ENCODE data around the gene CACNA1H.

CACNA1H gene

DNA sequence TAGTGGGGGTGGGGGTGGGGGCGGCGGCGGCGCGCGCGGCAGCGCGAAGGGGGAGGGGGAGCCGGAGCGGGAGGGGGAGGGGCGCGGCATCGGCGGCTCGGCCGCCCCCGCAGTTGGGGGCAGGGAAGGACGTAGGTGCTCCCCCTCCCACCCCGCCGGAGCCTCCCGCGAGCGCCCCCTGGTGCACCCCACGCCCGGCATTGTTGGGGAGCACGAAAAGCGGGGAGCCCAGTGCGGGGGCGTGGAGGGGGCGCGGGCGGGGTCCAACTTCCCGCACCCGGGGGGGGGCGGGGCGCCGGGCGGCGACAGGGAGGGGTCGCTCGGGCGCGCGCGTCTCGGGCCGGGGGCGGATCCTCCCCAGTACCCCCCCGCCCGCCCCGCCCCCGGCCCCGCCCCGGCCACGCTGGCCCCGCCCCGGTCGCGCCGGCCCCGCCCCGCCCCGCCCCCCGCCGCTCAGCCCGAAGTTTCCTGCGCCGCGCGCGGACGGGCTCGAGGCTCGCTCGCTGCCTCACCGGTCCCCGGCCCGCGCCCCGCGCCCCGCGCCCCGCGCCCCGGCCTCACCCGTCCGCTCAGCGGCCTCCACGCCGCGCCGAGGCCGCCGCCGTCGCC, at the start of gene CACNA1H:
Gene CACNA1H, plus strand, starts transcription at position 456 of the 609 bp plus-strand sequence. CDS start 632 bp downstream, outside the sequence.
- DNase-seq = peak; percentile 58 to 67

DNA sequence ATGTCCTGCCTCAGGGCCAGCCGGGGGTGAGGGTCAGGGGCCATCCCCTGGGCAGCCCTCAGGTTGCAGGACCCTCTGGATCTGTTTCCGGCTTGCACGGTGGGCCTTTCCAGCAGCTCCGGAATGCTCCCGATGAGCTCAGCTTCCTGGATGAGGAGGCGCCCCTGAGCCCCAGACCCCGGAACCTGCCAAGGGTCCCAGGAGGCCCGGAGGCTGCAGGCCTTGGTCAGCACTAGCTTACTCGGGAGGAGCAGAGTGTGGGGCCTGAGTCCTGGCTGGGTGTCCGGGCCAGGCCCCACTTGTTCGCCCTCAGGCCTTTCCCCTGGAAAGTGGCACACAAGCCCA, 49.3 kb upstream of the CACNA1H start:
- no peak for DNase-seq

DNA sequence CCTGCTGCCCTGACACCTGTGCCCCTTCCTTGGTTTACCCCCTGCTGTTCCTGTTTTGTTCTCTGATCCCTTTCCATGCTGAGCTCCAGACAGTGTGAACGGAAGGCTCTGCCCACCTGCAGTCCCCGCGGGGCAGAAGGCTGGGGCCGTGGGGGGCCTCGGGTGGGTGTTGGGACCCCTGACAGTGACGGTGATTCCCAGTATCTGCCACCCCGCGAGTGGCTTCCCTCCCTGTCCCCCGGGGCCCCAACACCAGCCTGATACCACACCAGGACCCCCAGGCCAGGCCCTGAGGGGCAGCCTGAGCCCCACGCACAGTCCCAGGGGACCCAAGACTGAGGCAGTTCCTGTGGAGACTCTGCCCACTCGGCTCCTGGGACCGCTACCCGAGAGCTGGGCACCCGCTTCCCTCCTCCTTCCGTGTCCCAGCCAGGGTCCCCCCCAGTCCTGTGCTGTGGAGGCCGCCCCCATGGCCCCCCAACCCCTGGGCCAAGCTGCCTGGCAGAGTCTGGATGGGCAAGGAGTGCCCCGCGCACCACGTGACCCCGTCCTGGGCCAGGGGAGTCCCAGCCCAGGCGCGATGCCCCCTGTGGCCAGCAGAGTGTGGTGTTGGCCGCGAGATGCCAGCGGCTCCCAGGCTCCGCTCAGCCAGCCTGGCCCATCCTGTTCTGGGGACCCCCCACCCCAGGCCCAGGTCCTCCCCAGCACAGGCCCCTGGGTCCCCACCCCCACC, 46.9 kb upstream of the CACNA1H start:
- DNase-seq = peak; percentile 68 to 71

DNA sequence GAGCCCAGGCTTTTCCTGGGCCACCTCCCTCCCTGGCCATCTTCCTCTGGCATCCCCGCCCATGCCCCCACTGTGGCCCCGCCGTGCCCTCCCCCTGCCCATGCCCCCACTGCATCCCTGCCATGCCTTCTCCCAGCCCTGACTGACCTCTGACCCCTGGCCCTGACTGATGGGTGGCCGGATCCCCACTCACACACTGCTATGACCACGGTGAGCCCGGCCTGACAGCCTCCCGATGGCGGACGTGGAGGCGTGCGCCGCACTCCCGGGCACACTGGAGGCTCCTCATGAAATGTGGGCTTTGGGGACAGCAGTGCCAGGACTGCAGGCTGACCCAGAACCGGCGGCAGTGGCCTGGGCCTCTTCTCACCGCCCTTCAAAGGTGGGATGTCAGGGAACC, 46.2 kb upstream of the CACNA1H start:
- DNase-seq = no peak

DNA sequence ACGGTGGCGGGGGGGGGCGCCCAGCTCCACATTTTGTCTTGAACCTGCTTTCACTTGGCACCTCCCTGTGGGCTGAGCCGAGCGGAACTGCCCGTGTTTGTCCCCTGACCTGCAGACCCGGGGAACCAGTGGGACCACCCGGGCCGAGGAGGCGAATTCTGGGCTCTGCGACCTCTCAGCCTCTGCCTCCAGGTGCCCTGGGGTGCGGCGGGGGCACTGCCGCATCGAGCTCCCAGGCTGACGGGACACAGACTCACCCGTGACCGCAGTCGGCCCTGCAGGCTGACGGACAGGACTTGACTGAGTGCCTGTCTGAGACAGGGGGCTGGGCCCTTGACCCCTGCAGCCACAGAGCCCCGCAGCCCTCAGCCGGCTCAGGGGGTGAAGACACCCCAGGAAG, 45.8 kb upstream of the CACNA1H start:
- no peak for DNase-seq

DNA sequence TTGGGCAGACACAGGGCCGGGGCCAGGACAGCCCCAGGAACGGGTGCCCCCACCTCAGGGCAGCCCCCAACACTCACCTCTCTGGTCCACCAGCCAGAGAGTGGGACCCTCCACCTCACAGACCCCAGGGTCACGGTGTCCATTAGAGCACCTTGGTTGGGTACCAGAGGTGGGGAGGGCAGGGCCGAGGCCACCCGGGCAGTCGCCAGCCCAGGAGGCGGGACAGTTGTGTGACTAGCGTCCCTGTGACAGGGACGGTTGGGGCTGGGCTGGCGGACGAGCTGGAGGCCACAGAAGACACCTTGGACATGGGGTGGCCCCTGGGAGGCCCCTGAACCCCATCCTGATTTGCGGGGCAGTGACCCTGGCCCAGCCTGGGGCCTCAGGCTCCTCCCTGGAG, 45.2 kb upstream of the CACNA1H start:
- no peak for DNase-seq

DNA sequence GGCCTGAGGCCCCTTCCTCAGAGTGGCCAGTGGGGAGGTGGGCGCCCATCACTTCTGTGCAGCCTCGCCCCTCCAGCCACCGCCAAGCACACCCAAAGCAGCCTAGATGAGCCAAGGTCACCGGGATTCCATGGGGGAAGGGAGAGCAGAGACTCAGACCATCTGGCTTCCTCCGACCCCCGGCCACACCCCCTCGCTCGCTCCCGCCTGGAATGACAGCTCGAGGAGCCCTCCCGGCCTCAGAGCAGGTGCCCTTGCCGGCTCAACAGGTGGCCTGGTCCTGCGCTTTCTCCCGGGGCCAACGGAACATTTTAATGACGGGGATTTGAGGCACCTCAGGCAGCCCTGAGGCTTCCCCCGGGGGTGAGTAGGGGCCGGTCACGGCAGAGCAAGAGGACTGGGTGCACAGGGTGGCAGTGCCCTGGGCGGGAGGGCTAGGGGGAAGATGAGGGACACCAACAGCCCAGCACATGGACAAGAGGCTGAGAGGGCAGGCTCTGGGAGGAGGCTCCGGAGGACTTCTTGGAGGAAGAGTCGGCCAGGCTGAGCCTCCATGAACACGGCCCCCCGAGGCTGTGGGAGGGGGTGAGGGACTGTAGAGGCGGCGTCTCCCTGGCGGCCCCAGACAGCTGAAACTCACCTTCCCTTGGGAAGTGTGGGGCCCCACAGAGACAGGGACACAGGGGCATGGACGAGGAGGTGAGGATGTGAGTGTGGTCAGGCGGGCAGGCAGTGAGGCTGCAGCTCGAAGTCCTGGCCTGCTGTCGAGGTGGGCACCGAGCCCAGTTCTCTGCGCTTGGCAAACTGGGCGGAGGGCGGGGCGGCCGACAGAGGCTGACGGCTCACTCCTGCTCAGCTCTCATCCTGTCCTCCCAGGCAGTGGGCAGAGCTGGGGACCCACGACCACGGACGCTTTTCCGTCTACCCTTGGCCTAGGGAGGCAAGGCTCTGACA, 44.3 kb upstream of the CACNA1H start:
- no peak for DNase-seq

DNA sequence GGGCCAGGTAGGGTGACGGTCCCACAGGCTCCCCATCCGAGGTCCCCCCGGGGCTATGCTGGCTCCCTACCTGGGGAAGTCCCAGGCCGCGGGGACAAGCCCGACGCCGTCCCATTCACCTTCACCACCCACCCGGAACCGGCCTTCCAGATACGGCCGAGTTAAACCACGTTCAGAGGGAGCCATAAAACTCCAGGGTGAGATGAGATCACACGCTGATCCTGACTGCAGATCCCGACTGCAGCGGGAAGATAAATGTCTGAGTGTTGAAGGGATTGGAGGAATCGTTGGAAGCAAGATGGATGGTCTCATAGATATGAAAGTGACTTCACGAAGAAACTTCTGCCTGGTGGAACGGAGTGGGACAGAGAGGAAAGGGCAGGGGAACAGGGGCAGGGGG, 43.3 kb upstream of the CACNA1H start:
- no peak for DNase-seq

DNA sequence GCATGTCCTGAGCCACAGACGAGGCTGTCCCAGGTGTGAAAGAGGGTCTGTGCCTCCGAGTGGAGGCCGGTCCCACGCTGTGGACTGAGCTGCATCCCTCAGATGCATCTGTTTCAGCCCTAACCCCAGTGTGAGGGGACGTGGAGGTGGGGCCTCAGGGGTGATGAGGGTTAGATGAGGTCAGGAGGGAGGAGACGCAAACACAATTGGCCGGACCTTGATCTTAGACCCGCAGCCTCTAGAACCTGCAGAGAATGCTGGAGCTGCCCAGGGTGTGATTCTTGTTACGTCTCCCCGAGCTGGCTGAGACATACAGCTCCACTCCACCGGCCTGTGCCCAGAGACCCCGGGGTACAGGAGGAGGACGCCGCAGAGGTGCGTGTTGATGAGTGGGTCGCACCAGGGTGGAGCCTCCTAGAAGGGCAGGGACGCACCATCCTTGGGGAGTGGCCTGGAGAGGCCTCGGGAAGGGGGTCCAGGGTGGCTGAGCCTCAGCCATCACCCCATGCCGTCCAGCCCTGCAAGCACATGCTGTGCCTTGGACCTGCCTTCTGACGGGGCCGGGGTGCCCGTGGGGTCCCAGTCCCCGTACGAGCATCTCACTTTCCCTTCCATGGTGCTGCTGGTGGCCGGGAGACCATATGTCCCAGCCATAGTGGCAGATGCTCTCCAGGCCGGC, 40.3 kb upstream of the CACNA1H start:
- no peak for DNase-seq

DNA sequence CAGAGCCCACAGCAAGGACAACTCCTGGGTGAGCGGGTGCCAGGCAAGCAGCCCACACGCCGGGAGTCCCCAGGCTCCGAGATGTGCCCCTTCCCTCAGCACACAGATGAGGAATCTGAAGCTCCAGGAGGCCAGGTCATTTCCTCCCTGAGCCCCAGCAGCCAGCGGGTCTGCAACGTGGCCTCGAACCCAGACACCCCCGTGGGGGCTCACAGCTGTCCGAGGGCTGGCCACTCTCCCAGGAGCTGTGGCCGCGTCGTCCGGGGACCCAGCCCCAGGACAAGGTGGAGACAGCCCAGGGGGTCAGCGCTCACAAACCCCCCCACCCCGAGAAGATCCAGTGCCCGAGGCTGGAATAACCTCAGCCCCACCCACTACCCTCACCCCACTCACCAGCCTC, 39.4 kb upstream of the CACNA1H start:
- no peak for DNase-seq

DNA sequence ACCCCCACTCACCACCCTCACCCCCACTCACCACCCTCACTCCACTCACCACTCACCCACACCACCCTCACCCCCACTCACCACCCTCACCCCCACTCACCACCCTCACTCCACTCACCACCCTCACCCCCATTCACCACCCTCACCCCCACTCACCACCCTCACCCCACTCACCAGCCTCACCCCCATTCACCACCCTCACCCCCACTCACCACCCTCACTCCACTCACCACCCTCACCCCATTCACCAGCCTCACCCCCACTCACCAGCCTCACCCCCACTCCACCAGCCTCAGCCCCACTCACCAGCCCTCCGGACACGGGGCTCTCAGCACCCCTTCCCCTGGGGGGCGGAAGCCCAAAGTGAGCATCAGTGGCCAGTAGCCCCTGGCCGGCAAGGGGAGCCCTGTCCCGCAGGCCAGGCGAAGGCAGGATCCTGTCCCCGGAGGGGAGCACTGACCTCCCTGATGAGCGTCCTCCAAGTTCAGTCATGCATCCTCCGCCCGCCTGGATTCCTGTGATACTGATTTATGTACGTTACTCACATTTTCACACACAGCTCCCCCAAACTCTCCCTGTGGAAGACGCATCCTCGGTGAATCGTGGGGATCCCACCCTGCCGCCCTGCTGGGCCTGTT, 38.9 kb upstream of the CACNA1H start:
- no peak for DNase-seq

DNA sequence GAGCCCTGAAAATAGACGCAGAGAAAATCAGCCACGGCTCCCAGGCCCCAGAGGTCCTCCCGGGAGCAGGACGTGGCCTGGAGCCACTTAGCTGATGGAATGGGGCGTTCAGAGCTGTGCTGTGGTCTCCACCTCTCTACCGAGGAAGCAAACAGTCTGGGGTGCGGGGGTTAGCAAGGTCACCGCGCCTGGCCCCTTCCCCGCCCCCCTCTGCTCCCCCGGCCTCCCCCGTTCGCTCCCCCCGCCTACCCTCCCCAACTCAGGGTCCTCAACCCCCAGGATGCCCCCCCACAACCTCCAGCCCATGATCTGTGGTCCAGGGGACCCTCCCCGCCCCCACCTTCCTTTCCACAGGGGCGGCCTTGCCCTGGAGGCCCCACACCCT, 36.2 kb upstream of the CACNA1H start:
- no peak for DNase-seq

DNA sequence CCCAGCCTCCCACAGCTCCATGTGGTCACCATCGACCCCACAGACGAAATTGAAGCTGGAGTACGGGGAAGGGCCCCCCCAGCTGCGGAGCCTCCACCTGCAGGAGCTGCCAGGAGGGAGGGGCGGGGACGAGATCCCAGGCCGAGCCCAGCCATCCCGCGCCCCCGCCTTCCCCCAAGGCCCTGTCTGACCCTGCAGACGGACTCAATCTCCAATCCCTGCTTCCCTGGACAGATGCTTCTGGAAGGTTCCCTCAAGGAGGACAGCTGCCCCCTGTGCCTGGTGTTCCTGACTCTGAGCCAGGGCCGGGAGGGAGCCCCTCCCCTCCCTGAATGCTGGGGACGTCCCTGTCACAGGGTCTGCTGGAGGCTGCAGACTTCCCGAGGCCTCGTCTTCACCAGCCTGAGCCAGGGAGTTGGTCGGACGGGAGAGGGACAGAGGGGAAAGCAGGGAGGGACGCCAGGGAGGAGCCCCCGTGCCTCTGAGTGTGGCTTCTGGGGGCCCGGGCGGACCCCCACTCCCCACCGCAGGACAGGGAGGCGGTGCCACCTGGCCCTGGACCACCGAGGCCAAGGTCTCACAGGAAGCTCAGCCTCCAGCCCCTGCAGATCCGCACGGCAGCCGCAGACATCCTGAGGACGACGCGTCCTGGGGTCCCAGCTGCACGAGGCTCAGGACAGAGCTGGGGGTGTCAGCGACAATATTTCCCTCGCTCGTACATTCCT, 35.6 kb upstream of the CACNA1H start:
- no peak for DNase-seq

DNA sequence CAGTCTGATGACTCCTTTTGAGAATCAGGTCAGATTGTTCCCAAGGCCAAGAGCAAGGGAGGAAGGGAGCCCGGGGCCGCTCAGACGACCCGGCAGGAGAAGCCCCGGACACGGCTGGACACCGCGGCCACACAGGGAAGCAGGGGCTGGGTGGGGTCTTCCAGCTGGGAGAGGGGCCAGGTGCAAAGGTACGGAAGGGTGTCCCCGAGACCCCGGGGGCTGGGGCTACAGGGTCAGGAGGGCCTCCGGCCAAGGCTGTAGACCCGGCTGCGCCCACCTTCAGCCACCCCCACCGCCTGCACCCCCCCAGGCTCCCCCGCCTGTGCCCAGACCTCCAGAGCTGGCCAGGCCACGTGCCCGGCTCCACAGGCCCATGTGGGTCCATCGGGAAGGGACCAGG, 35.0 kb upstream of the CACNA1H start:
- DNase-seq = no peak

DNA sequence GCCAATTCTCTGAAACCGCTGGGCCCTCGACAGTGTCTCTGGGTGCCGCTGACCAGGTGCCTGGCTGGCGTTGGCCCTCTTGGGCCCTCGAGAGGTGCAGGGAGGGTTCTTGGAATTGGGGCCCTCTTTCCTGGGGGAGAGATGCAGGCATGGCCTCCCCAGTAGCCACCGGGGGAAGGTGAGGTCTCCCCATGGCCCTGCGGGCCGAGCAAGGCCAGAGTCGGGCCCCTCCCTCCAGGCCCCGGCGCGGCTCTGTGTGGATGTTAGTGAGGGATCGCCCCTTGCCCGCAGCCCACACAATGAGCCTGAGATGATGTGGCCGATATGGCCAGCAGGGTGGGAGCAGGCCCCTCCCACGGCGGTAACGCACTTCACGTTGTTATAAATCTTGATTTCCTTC, 33.8 kb upstream of the CACNA1H start:
- DNase-seq = no peak

DNA sequence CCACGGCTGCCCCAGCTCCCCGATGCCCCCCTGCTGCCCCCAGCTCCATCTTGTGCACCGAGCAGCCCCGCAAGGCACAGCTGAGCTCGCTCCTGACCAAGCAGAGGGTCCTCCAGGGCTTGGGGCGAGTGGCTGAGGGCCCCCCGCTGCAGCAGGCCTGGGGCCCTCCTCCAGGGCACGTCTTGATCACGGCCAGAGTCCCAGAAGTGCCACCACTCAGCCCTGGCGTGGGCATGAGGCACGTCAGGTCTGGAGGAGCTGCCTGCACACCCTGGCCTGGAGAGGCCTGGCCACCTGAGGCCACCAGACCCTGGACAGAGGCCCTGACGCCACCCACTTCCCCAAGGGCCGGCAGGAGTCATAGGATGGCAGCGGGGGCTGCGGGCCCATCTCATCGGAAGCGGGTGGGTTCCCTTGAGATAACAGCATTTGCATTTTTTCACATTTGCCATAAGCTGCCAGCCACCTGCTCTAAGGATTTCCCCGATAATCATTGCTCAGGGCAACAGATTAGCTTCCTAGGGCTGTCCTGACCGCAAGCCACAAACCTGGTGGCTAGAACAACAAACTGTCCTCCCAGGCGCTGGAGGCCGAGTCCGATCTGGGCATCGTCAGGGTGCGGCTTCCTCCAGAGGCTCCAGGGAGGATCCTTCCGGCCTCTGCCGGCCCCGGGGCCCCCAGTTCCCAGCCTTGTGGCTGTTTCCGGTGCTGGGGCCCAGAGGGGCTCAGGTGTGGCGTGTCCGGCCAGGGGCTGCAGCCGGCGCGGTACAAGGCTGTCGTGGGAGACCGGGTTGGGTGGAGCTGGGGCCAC, 32.9 kb upstream of the CACNA1H start:
- no peak for DNase-seq

DNA sequence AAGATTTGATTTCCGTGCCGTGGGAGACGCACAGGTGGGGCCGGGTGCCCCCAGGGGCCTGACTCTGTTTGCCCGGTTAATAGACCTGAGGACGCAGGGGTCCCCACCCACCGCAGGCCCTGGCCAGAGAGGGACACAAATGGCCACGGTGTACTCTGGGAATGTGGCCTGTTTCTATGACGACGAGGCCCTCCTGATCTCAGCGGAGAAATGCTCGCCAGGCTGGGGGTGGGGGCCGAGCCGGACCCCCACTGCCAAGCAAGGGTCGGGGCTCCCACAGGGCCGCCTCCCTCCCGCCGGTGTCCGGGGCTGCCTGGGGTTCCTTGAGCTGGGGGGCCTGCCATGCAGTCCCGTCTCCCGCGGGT, 32.3 kb upstream of the CACNA1H start:
- DNase-seq = no peak

DNA sequence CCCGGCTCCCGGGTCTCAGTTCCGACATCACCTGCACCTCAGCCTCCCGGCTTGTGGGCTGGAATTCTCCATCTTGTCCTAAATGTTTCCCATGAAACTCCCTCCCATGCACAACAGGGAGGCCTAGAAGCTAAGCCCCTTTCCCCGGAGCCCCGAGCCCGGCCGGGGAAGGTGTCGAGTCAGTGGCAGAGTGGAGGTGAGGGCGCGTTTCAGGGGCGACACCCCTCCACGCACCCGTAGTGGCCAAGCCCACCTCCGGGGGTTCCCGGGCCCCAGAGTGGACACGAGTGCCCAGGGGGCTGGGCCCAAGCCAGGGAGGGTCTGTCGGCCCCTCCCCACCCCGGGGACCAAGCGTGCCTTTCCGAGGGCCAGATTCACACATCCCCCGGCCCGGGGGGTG, 31.9 kb upstream of the CACNA1H start:
- no peak for DNase-seq

DNA sequence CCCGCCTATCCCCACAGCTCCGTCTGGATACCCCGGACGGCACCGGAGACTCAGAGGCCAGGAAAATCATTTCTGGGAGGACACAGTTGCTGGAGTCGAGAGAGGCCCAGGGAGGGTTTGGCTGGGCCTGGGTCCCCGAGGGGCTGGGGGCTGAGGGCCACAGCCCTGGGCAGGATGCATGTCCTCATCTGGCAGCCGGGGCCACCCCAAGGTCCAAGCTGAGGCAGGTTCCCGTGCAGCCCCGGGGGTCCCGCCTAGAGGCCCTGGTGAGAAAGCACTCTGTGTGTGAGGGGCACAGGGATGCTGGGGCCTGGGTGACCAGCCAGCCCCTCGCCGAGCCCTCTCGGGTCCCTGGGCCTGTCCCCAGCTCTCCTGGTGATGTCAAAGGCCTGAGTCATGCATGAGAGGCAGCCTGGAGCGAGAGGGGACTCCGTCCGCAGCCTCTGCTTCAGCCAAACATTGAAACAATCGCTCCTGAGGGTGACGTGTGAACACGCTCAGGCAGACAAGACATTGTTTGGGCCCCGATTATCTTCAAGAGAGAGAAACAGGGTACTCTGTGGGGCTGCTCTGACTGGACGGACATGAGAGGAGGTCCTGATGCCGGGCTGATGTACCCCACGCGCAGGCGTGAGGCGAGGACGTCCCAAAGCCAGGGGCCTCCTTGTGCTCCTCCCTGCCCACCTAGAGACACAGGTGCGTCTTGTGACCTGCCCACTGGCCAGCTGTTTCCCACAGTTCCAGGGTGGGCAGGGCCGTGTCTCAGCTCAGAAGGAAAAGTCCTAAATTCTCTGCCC, 31.1 kb upstream of the CACNA1H start:
- DNase-seq = no peak

DNA sequence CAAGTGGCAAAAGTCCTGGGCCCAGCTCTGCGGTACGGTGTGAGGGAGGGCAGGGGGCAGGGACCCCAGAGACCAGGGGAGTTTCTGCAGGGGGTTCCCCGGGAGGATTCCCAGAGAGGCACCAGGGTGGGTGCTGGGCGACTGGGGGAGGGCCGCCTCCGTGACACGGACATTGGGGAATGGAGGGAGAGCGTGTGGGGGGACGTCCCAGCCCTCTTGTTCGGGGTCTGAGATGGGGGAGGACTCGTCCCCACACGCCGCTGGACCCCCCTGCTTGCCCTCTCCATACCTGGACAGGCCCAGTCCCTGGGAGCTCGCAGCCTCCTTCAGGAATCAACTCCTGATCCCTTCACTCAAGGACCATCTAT, 30.5 kb upstream of the CACNA1H start:
- DNase-seq = no peak

All from activated T-cell treated with anti-CD3 and anti-CD28 coated beads, Interleukin-2, amount 50 U/mL, for 48 hours (primary cell).